Measurements from ENCODE around the gene PPA1.
"Not testable (repeated sequence)": the region's sequence is repeated elsewhere in the genome, so short reads cannot be mapped to it uniquely, and the experiment has no call there.

DNA sequence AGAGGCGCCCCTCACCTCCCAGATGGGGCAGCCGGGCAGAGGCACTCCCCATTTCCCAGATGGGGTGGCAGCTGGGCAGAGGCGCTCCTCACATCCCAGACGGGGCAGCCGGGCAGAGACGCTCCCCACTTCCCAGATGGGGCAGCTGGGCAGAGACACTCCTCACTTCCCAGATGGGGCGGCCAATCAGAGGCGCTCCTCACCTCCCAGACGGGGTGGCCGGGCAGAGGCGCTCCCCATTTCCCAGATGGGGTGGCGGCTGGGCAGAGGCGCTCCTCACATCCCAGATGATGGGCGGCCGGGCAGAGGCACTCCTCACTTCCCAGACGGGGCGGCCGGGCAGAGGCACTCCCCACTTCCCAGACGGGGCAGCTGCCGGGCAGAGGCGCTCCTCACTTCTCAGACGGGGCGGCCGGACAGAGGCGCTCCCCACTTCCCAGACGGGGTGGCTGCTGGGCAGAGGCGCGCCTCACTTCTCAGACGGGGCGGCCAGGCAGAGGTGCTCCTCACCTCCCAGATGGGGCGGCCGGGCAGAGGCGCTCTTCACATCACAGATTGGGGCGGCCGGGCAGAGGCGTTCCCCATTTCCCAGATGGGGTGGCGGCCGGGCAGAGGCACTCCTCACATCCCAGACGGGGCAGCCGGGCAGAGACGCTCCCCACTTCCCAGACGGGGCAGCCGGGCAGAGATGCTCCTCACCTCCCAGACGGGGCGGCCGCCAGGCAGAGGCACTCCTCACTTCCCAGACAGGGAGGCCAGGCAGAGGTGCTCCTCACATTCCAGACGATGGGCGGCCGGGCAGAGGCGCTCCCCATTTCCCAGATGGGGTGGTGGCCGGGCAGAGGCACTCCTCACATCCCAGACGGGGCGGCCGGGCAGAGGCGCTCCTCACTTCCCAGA, 6.1 kb upstream of the PPA1 start:
- TF ChIP-seq EZH2 (IDR thresholded peaks at IDR 0.05); POLR2AphosphoS5 (IDR thresholded peaks at IDR 0.05; ENCODE audit: borderline replicate concordance, low read depth, low read length); FOXP2 (optimal IDR thresholded peaks at IDR 0.05; ENCODE audit: control extremely low read depth, extremely low read length, insufficient read depth): not testable (repeated sequence)
